ENCODE measurements around the gene PCYT2.
A peak's percentile ranks its signal among the peaks of the same experiment; 100 is the strongest.

The PCYT2 gene

DNA sequence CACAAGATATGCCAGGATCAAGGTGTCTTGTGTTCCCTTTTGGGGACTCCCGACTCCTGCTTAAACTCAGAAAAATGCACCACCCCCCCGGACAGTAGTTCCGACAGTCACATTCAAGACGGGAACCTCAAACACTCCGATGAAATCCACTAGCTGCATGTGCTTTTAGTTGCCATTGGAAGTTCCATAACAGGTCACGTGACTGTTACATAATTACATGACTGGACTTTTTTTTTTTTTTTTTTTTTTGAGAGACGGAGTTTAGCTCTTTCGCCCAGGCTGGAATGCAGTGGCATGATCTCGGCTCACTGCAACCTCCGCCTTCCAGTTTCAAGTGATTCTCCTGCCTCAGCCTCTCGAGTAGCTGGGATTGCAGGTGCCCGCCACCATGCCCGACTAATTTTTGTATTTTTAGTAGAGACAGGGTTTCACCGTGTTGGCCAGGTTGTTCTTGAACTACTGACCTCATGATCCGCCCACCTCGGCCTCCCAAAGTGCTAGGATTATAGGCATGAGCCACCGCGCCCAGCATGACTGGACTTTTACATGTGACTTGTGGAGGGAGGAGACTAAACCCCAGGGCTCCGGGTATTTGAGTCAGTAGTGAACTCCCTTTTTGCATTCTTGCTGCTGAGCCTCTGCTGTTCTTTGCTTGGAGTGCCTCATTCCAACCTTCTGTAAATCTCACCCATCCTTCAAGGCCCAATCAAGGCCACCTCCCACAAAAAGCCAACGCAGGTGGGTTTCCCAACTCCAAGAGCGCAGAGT is 5.2 kb upstream of the PCYT2 start:
- Histone ChIP-seq H3K27ac (ENCODE audit: insufficient read depth in 1 of 2, low read depth in 1 of 2, low read length in 2 of 2, poor library complexity in 1 of 2, severe bottlenecking in 2 of 2) (no peak overlapping the region), H3K36me3 (ENCODE audit: control insufficient read depth in 4 of 4, insufficient read depth in 4 of 4, low read length in 3 of 4) (peaks cover 5 to 76% (median 53%) of the 10 kb centered on the region in 4 experiments), H3K9me3 (ENCODE audit: control extremely low read depth in 1 of 5, control insufficient read depth in 4 of 5, insufficient read depth in 2 of 5, low read depth in 1 of 5, low read length in 4 of 5) (no peaks in the 10 kb centered on the region), H3K4me3 (ENCODE audit: control insufficient read depth in 1 of 7, extremely low read depth in 1 of 7, insufficient read depth in 4 of 7, low read depth in 2 of 7, low read length in 6 of 7) (peak overlapping the region in 5 of 7 experiments; percentile 9 to 88 (median 79)), H3K27me3 (replicated peaks in 2 of 5; ENCODE audit: control insufficient read depth in 4 of 5, insufficient read depth in 5 of 5, low read length in 4 of 5) (no peaks in the 10 kb centered on the region), H3K4me1 (ENCODE audit: control extremely low read depth in 1 of 4, control insufficient read depth in 4 of 4, insufficient read depth in 4 of 4, low read length in 3 of 4) (peaks cover 9 to 49% (median 33%) of the 10 kb centered on the region in 4 experiments)
- POLR2A ChIA-PET, result interaction anchor here (0.8 kb wide), 1 partner anchor 56 kb away, joined by 3 read pairs; the partner anchor contains the start of gene P4HB
- CTCF ChIA-PET, result interaction anchor here (1.3 to 2.2 kb wide), 4 partner anchors 10 to 47 kb away, joined by 3 to 8 read pairs (median 5); partner anchors contain the start of gene MAFG
- peak in 1 of 3 donors; percentile 41 for DNase-seq
- 87% methylated on average over 16 of the region's 21 CpGs for WGBS (ENCODE audit: insufficient coverage)

DNA sequence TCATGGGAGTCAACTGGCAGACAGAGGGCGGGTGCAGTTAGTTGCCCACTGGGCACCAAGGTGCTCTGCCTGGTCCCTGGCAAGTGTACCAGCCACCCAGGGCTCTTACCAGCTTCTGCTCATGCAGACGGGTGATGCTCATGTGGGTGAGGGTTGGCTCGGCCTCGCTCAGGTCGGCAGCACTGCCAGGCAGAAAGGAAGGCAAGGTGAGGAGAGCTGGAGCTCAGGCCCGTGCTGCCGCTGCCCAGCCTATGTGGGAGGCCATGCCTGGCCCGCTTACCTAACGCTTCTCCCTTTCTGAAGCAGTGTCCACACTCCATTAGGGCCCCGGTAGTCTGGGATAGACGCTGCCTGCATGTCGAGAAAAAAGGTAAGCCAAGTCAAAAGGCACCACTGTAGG is 4.1 kb upstream of the PCYT2 start:
- POLR2A ChIA-PET, result no interaction called here
- Histone ChIP-seq H3K4me1 (ENCODE audit: control extremely low read depth in 1 of 4, control insufficient read depth in 4 of 4, insufficient read depth in 4 of 4, low read length in 3 of 4) (peaks cover 9 to 42% (median 34%) of the 10 kb centered on the region in 4 experiments), H3K27ac (ENCODE audit: insufficient read depth in 1 of 2, low read depth in 1 of 2, low read length in 2 of 2, poor library complexity in 1 of 2, severe bottlenecking in 2 of 2) (no peak overlapping the region), H3K9me3 (ENCODE audit: control extremely low read depth in 1 of 5, control insufficient read depth in 4 of 5, insufficient read depth in 2 of 5, low read depth in 1 of 5, low read length in 4 of 5) (no peaks in the 10 kb centered on the region), H3K4me3 (ENCODE audit: control insufficient read depth in 1 of 7, extremely low read depth in 1 of 7, insufficient read depth in 4 of 7, low read depth in 2 of 7, low read length in 6 of 7) (no peak overlapping the region), H3K36me3 (ENCODE audit: control insufficient read depth in 4 of 4, insufficient read depth in 4 of 4, low read length in 3 of 4) (peaks cover 5 to 66% (median 43%) of the 10 kb centered on the region in 4 experiments), H3K27me3 (replicated peaks in 2 of 5; ENCODE audit: control insufficient read depth in 4 of 5, insufficient read depth in 5 of 5, low read length in 4 of 5) (no peaks in the 10 kb centered on the region)
- CTCF ChIA-PET, result interaction anchor here (1.9 kb wide), 1 partner anchor 46 kb away, joined by 5 read pairs; no protein-coding TSS in a partner anchor
- WGBS (ENCODE audit: insufficient coverage), result 96% methylated on average over 12 of the region's 12 CpGs
- DNase-seq, result no peak

DNA sequence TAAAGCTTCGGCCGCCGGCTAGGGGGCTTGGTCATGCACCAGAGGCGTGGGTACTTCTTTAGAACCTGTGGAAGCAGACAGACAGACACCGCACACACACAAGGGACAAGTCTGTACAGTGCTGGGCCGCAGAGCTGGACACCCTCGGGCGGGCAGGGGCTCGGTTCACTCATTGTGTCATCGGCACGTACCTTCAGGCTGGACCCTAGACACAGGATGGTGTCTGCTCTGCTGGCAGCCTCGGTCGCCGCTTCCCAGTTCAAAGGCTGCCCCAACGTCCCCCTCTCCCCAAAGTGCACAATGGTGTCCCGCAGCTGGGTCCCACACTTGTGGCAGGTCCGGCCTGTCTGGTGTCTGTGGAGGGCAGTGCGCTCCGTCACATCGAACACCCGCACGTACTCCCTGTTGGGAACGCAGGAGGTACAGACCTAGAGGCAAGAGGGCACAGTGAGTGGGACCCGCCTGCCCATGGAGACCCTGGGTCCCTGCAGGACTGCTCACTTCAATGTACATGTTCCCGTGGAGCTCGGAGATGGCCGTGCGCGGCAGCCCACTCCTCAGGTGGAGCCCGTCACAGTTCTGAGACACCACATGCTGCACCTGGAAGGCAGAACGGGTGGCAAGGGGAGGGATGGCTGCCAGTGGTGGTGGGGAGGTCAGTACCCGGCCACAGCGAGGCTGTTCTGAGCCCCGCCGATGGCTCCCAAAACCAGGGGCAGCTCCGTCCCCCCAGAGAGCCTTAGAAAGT is 3.1 kb upstream of the PCYT2 start:
- peaks cover 5 to 59% (median 37%) of the 10 kb centered on the region in 4 experiments for H3K36me3 ChIP-seq (ENCODE audit: control insufficient read depth in 4 of 4, insufficient read depth in 4 of 4, low read length in 3 of 4)
- peaks cover 0 to 2% (median 0%) of the 10 kb centered on the region in 5 experiments for H3K27me3 ChIP-seq (replicated peaks in 2 of 5; ENCODE audit: control insufficient read depth in 4 of 5, insufficient read depth in 5 of 5, low read length in 4 of 5)
- WGBS (ENCODE audit: insufficient coverage), result over 99% methylated on average over 27 of the region's 36 CpGs
- ChIA-PET CTCF (interaction anchor here (1.5 to 2.1 kb wide), 4 partner anchors 9 to 45 kb away, joined by 3 to 12 read pairs (median 6); partner anchors contain the start of gene MAFG), POLR2A (no interaction called here)
- peaks cover 9 to 43% (median 35%) of the 10 kb centered on the region in 4 experiments for H3K4me1 ChIP-seq (ENCODE audit: control extremely low read depth in 1 of 4, control insufficient read depth in 4 of 4, insufficient read depth in 4 of 4, low read length in 3 of 4)
- H3K27ac ChIP-seq (ENCODE audit: insufficient read depth in 1 of 2, low read depth in 1 of 2, low read length in 2 of 2, poor library complexity in 1 of 2, severe bottlenecking in 2 of 2), result no peak overlapping the region
- no peak overlapping the region for H3K4me3 ChIP-seq (ENCODE audit: control insufficient read depth in 1 of 7, extremely low read depth in 1 of 7, insufficient read depth in 4 of 7, low read depth in 2 of 7, low read length in 6 of 7)
- no peak for DNase-seq
- no peaks in the 10 kb centered on the region for H3K9me3 ChIP-seq (ENCODE audit: control extremely low read depth in 1 of 5, control insufficient read depth in 4 of 5, insufficient read depth in 2 of 5, low read depth in 1 of 5, low read length in 4 of 5)

DNA sequence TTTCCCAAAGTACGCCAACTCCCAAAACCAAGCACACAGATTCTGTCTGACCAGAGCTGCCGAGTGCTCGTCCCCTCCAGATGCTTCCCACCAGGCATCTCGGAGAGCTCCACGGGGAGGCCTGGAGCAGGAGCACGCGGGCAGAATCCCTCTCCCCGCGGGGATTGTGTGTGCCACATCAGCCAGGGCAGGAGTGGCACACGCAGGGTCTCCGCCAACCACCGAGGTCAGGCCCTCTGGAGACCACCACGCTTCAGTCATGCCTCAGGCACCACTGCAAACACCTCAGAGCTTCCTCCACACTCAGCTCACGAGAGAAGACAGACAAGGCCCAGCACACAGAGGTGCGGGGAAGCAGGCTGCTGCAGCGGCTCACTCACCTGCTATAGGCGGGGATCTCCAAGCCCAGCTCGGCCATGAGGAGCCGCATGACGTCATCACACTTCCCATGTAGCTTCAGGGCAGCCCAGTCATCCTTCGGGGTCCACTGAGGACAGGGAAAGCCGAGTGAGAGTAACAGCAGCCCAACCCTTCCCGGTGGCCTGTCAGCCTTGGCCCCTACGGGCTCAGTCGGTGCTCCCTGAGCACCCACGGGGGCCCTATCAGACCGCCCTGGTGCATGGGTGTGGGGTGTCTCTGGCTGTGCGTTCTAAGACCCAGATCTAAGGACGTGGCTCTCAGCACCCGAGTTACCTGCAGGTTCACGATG is 2.3 kb upstream of the PCYT2 start:
- Histone ChIP-seq H3K27me3 (replicated peaks in 2 of 5; ENCODE audit: control insufficient read depth in 4 of 5, insufficient read depth in 5 of 5, low read length in 4 of 5) (peaks cover 0 to 2% (median 0%) of the 10 kb centered on the region in 5 experiments), H3K4me1 (ENCODE audit: control extremely low read depth in 1 of 4, control insufficient read depth in 4 of 4, insufficient read depth in 4 of 4, low read length in 3 of 4) (peaks cover 9 to 37% (median 28%) of the 10 kb centered on the region in 4 experiments), H3K36me3 (ENCODE audit: control insufficient read depth in 4 of 4, insufficient read depth in 4 of 4, low read length in 3 of 4) (peaks cover 5 to 61% (median 36%) of the 10 kb centered on the region in 4 experiments), H3K4me3 (ENCODE audit: control insufficient read depth in 1 of 7, extremely low read depth in 1 of 7, insufficient read depth in 4 of 7, low read depth in 2 of 7, low read length in 6 of 7) (no peak overlapping the region), H3K27ac (ENCODE audit: insufficient read depth in 1 of 2, low read depth in 1 of 2, low read length in 2 of 2, poor library complexity in 1 of 2, severe bottlenecking in 2 of 2) (no peak overlapping the region), H3K9me3 (ENCODE audit: control extremely low read depth in 1 of 5, control insufficient read depth in 4 of 5, insufficient read depth in 2 of 5, low read depth in 1 of 5, low read length in 4 of 5) (no peaks in the 10 kb centered on the region)
- WGBS (ENCODE audit: insufficient coverage), result over 99% methylated on average over 26 of the region's 31 CpGs
- POLR2A ChIA-PET, result interaction anchor here (0.7 kb wide), 1 partner anchor 13 kb away, joined by 3 read pairs; no protein-coding TSS in a partner anchor
- CTCF ChIA-PET, result interaction anchor here (1.5 to 2.1 kb wide), 3 partner anchors 10 to 14 kb away, joined by 3 to 12 read pairs (median 7); partner anchors contain the start of gene MAFG
- DNase-seq, result no peak

DNA sequence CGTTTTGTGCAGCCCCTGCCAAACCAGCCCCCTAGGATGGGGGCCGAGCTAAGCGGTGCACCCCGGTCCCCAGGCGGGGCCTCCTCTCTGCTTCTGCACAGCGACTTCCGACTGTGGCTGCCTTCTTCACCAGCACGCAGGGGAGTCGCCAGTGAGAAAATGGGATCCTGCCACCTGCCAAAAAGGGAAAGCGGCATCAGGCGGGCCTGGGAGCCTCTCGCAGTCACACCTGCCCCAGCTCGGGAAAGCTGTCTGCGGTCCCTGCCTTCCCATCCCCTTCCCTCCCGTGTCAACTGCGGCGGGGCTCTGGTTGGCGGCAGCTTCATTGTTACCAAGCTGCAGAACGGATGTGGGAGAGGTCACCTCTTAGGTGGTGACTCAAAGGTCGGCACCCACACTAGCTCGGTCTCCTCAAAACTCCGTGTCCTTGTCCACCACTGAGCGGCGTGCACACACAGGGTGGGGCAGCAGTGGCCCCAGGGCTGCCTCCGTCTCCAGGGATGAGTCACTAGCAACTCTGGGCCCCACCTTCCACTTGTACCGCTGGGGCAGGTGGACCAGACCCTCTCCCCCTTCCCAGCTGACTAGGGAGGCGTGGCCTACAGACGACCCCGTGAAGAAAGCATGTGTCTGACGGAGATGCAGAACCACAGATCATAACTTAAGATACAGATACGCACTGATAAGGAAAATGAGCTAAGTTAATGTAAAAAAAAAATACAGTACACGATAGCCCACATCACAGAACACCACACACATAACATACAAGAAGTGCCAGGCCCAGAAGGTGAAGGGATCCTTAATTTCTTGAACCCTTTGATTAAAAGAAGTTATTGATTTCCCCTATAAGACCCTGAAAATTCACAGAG is 1.5 kb upstream of the PCYT2 start:
- CTCF ChIA-PET, result interaction anchor here (1.5 to 2.1 kb wide), 3 partner anchors 11 to 15 kb away, joined by 3 to 12 read pairs (median 7); partner anchors contain the start of gene MAFG
- peaks cover 0 to 2% (median 0%) of the 10 kb centered on the region in 5 experiments for H3K27me3 ChIP-seq (replicated peaks in 2 of 5; ENCODE audit: control insufficient read depth in 4 of 5, insufficient read depth in 5 of 5, low read length in 4 of 5)
- no peaks in the 10 kb centered on the region for H3K9me3 ChIP-seq (ENCODE audit: control extremely low read depth in 1 of 5, control insufficient read depth in 4 of 5, insufficient read depth in 2 of 5, low read depth in 1 of 5, low read length in 4 of 5)
- POLR2A ChIA-PET, result interaction anchor here (0.7 to 1.0 kb wide), 2 partner anchors 14 to 101 kb away, joined by 3 read pairs; no protein-coding TSS in a partner anchor
- peaks cover 9 to 32% (median 23%) of the 10 kb centered on the region in 4 experiments for H3K4me1 ChIP-seq (ENCODE audit: control extremely low read depth in 1 of 4, control insufficient read depth in 4 of 4, insufficient read depth in 4 of 4, low read length in 3 of 4)
- WGBS (ENCODE audit: insufficient coverage), result 94% methylated on average over 25 of the region's 32 CpGs
- no peak overlapping the region for H3K27ac ChIP-seq (ENCODE audit: insufficient read depth in 1 of 2, low read depth in 1 of 2, low read length in 2 of 2, poor library complexity in 1 of 2, severe bottlenecking in 2 of 2)
- no peak overlapping the region for H3K4me3 ChIP-seq (ENCODE audit: control insufficient read depth in 1 of 7, extremely low read depth in 1 of 7, insufficient read depth in 4 of 7, low read depth in 2 of 7, low read length in 6 of 7)
- no peak for DNase-seq
- peaks cover 5 to 70% (median 43%) of the 10 kb centered on the region in 4 experiments for H3K36me3 ChIP-seq (ENCODE audit: control insufficient read depth in 4 of 4, insufficient read depth in 4 of 4, low read length in 3 of 4)

DNA sequence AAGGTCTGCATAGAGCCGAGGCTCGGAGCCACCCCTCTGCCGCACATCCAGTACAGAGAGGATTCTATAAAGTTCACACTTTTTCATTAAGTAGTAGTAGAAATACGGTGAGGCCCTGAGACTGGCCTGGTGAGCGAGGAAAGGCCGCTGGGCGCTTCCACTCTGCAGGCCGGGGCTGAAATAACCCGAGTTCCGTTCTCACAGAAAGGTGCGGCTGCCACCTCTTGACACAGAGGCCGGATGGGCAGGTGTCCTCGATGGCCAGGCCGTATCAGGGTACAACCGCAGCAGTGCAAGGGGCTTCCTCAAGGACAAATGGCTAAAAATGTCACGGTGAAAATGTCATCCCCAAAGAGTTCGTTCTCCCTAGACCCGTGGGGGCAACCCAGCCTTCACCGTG is 770 bp upstream of the PCYT2 start:
- POLR2A ChIA-PET, result interaction anchor here (1.0 to 1.5 kb wide), 2 partner anchors 11 to 101 kb away, joined by 3 to 4 read pairs; no protein-coding TSS in a partner anchor
- peak overlapping the region in 2 of 7 experiments; percentile 25 to 28 for H3K4me3 ChIP-seq (ENCODE audit: control insufficient read depth in 1 of 7, extremely low read depth in 1 of 7, insufficient read depth in 4 of 7, low read depth in 2 of 7, low read length in 6 of 7)
- no peak overlapping the region for H3K27ac ChIP-seq (ENCODE audit: insufficient read depth in 1 of 2, low read depth in 1 of 2, low read length in 2 of 2, poor library complexity in 1 of 2, severe bottlenecking in 2 of 2)

More for the DNA sequence above, 770 bp upstream of the PCYT2 start:
- H3K27me3 ChIP-seq (replicated peaks in 2 of 5; ENCODE audit: control insufficient read depth in 4 of 5, insufficient read depth in 5 of 5, low read length in 4 of 5), result peaks cover 0 to 2% (median 0%) of the 10 kb centered on the region in 5 experiments
- WGBS (ENCODE audit: insufficient coverage), result 95% methylated on average over 16 of the region's 19 CpGs
- CTCF ChIA-PET, result interaction anchor here (1.5 to 2.1 kb wide), 2 partner anchors 12 to 19 kb away, joined by 5 to 12 read pairs; no protein-coding TSS in a partner anchor
- DNase-seq, result no peak
- peaks cover 4 to 26% (median 17%) of the 10 kb centered on the region in 4 experiments for H3K4me1 ChIP-seq (ENCODE audit: control extremely low read depth in 1 of 4, control insufficient read depth in 4 of 4, insufficient read depth in 4 of 4, low read length in 3 of 4)
- H3K9me3 ChIP-seq (ENCODE audit: control extremely low read depth in 1 of 5, control insufficient read depth in 4 of 5, insufficient read depth in 2 of 5, low read depth in 1 of 5, low read length in 4 of 5), result no peaks in the 10 kb centered on the region
- peaks cover 5 to 77% (median 46%) of the 10 kb centered on the region in 4 experiments for H3K36me3 ChIP-seq (ENCODE audit: control insufficient read depth in 4 of 4, insufficient read depth in 4 of 4, low read length in 3 of 4)
